Choroid plexus epithelial cell (primary cell): Measurements from ENCODE around the gene KIRREL3.

ENCODE experiments used
- DNase-seq: peaks from one replicate; pipeline ENCODE4 v3.0.0-alpha.2; 2010; ENCODE audit warnings: low read depth
- H3K4me3 ChIP-seq: 2 replicates; pipeline ENCODE4 v1.5.1; 2011; ENCODE audit warnings: low read depth, mild to moderate bottlenecking, control low read depth, low read length, moderate library complexity
- TF ChIP-seq, protein P1 (sequence below): conservative IDR thresholded peaks from 2 replicates; pipeline ENCODE4 v1.5.1; 2011; ENCODE audit warnings: low read depth, mild to moderate bottlenecking, control low read depth, inconsistent platforms, low read length, moderate library complexity

The KIRREL3 gene

DNA sequence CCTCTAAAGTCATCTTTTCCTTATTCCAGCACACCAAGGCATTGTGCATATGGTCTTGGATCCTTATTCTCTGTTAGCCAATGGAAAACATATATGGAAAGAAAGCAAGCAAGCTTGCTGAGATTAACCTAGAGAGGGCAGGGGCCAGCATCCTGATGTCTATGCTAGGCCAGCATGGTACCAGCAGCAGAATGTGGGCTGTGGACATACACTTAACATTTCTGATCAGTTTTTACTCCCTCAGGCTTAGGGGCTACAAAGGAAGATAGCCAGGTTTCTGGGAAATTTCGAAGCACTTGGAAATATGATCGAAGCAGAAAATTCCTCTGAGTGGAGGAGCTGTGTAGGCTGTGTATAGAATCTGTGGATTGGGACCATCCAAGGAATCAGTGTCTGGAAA is 578.1 kb downstream of the KIRREL3 start:
- H3K4me3 ChIP-seq, result no peak overlapping the region
- TF ChIP-seq, protein P1, sequence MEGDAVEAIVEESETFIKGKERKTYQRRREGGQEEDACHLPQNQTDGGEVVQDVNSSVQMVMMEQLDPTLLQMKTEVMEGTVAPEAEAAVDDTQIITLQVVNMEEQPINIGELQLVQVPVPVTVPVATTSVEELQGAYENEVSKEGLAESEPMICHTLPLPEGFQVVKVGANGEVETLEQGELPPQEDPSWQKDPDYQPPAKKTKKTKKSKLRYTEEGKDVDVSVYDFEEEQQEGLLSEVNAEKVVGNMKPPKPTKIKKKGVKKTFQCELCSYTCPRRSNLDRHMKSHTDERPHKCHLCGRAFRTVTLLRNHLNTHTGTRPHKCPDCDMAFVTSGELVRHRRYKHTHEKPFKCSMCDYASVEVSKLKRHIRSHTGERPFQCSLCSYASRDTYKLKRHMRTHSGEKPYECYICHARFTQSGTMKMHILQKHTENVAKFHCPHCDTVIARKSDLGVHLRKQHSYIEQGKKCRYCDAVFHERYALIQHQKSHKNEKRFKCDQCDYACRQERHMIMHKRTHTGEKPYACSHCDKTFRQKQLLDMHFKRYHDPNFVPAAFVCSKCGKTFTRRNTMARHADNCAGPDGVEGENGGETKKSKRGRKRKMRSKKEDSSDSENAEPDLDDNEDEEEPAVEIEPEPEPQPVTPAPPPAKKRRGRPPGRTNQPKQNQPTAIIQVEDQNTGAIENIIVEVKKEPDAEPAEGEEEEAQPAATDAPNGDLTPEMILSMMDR, result no peak
- no peak for DNase-seq

DNA sequence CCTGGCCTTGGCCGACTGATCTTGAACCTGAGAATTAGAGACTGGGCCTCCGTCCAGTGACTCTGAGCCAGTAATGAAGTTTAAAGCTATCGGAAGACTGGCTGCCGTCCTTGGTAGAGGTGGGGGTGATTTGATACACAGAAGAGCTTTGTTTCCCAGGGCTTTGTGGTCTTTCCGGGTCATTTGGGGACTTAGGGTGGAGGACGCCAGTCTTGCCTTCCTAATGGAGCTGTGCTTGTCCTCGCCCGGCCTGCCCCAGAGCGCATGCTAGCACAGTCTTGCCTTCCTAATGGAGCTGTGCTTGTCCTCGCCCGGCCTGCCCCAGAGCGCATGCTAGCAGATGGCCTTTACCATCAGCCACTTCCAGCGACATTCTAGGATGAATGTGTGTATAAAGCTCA is 579.3 kb downstream of the KIRREL3 start:
- no peak overlapping the region for H3K4me3 ChIP-seq
- no peak for DNase-seq
- TF ChIP-seq, protein P1, result no peak

DNA sequence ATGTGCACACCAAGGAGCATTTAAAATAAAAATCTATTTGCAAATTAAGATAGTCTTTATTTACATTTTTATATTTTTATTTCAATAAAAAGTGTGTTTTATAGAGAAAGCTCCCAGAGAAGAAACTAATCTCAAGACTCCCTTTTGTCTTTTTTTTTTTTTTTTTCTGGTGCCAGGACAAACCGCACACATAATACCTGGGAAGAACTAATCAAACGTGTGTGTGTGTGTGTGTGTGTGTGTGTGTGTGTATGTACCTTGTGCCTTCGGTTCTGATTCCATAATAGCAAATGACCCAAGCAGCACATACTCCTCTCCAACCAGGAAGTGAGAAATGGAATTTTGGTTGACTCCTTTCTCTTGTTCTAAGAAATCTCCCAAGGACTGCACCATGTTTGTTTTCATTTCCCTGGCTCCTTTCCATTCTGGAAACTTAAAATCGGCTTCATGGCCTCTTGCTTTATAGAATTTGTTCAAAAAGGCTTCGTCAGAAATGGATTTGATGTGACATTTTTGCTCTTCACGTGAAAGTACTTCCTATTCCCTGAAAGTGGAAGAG is 579.8 kb downstream of the KIRREL3 start:
- DNase-seq, result no peak

DNA sequence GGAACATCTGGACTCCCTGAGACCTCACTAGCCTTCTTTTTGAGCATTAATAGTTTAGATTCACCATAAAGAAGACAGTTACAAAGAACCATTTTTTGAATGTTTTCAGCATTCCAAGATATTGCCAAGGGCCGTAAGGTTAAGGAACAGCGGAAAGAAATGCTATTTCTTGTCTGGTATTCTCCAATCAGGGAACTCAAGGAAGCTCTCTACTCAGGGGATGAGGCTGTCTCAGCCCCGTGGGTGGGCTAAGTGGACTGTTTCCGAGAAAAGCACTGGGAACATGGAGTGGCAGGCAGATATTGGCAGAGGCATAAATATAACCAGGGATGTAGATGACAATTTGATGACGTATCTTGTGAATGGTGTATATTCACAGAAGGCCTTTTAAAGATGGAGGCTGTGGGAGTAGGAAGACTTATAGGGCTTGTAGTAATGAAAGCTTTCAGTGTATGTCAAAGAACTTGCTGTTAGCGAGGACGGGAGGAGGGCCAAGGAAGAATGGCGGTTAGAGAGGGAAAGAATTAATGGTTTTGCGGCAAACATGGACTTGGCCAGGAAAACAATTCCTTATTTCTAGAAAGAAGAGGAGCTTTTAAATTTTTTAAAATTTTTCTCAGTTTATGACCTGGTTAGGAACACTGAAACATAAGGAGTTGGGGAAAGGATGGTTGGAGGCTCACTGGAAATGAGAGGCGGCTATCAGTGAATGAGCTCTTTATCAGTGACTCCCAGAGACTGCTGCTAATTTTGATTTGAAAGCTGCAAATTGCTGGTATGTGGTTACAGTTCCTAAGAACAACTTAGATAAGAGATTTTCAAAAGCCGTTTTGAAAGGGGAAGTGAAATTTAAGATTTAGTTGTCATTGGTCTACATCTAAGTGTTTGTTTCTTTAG is 580.5 kb downstream of the KIRREL3 start:
- TF ChIP-seq, protein P1, result no peak

More for the DNA sequence above, 579.8 kb downstream of the KIRREL3 start:
- H3K4me3 ChIP-seq, result no peak overlapping the region
- TF ChIP-seq, protein P1, result no peak

DNA sequence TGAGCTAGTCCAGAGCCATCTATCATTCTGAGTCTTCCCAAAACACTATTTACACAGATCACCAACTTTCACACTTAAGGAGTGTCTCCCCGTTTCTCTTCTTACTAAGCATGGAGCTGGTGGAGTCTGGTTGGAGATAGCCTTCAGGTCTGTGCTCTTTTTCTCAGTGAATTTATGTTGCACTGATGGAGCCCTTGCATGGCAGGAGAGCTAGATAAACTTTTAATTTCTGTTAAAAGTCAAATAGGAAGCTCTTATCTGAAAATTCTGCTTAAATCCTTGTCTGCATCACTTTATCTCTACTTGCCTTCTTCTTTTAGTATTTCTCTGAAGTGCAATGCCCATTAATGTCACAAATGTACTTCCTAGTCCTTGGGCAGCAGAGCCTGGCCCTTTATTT is 581.7 kb downstream of the KIRREL3 start:
- H3K4me3 ChIP-seq, result no peak overlapping the region
- TF ChIP-seq, protein P1, result no peak
- no peak for DNase-seq

More for the DNA sequence above, 580.5 kb downstream of the KIRREL3 start:
- no peak overlapping the region for H3K4me3 ChIP-seq
- peak; percentile 90 for DNase-seq

DNA sequence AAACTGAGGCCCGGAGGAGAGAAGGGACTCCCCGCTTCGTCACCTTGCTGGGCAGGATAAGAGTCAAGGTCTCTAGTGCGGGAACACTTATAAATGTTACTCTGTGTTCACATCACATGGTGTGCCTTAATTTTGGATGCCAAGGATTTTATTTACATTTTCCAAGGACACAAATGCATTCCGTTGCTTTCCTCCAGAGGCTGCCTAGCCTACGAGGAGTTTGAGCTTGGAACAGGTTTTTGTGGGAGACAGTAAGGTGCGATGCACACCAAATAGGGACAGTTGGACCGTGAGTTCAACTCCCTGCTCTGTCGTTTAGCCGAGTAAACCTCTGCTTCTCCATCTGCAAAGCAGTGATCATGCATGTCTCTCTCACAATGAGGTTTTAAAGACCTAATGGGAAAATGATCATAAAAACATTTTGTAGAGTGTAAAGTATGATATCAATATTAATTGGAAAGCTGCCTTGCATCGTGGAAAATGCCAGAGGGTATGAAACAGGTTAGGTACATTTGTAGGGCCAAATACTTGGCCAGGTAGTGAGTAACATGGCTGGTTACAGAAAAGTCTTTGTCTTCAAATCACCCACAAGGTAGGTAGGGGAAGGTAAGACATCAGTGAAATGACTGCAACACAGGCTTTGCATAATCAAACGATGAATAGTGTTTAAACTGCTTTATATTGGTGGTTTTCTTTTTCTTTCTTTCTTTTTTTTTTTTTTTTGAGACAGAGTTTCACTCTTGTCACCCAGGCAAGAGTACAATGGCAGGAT is 583.3 kb downstream of the KIRREL3 start:
- TF ChIP-seq, protein P1, result no peak
- DNase-seq, result no peak
- H3K4me3 ChIP-seq, result peak overlapping the region; percentile 62
